PC-9 (cell line): ENCODE results near the gene ZNF346.

ENCODE experiments used
- EZH2 ChIP-seq: fragments of 200-600 bp; sonication (generic); IDR thresholded peaks from 2 replicates; pipeline ENCODE4 v1.8.0; 2017; ENCODE audit warnings: antibody characterized with exemption, low read depth
- TF ChIP-seq, protein P1 (sequence below): fragments of 200-600 bp; sonication (generic); conservative IDR thresholded peaks from 2 replicates; pipeline ENCODE4 v1.6.1; 2017; ENCODE audit warnings: mixed run types, antibody characterized with exemption, mild to moderate bottlenecking, moderate library complexity

- TF ChIP-seq, protein P1, sequence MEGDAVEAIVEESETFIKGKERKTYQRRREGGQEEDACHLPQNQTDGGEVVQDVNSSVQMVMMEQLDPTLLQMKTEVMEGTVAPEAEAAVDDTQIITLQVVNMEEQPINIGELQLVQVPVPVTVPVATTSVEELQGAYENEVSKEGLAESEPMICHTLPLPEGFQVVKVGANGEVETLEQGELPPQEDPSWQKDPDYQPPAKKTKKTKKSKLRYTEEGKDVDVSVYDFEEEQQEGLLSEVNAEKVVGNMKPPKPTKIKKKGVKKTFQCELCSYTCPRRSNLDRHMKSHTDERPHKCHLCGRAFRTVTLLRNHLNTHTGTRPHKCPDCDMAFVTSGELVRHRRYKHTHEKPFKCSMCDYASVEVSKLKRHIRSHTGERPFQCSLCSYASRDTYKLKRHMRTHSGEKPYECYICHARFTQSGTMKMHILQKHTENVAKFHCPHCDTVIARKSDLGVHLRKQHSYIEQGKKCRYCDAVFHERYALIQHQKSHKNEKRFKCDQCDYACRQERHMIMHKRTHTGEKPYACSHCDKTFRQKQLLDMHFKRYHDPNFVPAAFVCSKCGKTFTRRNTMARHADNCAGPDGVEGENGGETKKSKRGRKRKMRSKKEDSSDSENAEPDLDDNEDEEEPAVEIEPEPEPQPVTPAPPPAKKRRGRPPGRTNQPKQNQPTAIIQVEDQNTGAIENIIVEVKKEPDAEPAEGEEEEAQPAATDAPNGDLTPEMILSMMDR = no peak
- no peak for TF ChIP-seq EZH2
Measured at GRCh38 chr5:177117441-177118045, 95.0 kb downstream of the ZNF346 start.
